ENCODE measurements around the gene ECHDC1. TPM values are rescaled to one million over a fixed set of nuclear protein-coding genes. Genes with fewer than 3 reads are reported as not detected.

The ECHDC1 gene
- total RNA-seq, 4 donors from 2014 or later: 23.9 to 42.6 (median 38.0) TPM

DNA sequence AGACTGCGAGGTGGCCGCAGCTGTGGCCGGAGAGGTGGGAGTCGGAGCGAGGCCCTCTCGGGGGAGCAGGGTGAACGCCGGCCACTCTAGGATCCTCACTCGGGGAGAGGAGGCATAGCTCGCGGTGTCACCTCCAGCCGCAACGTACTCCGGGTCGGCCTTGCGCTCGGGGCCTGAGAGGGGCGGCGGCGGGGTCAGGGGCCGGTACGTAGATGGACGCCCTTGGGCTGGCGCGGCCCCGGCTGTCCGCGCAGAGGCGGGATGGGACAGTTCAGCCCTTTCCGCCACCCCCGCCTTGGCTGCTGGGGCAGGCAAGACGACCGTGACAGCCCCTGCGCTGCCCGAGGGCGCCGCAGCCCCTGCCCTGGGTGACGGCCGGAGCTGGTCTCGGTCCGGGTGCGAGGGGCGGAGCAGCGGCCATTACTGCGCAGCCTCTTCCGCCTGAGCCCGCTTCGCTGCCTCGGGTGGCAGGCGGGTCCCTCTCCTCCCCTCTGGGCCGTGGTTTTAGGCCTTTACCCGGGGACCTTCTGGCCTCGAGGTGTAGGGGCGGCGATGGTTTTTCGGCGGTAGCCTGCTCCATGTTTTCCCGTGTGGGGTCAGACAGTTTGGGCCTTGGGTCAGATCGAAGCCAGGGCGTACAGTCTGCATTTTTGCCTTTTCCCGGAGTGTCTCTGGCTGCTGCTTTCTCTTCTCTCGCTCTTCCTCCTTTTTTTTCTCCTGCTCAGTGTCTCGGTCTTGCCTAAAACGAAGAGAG is 76.3 kb downstream of the ECHDC1 start:
- 1% methylated on average over 14 of the region's 64 CpGs for WGBS
- Histone ChIP-seq H3K27me3 (no peaks in the 10 kb centered on the region), H3K27ac (peak overlapping the region; percentile 99), H3K4me1 (peaks cover 27% of the 10 kb centered on the region), H3K36me3 (no peaks in the 10 kb centered on the region), H3K9me3 (no peaks in the 10 kb centered on the region), H3K4me3 (peak overlapping the region; percentile 93)
- DNase-seq (ENCODE audit: low spot score in 2 of 2): peak; percentile 75 to 87
- TF ChIP-seq POLR2A (IDR thresholded peaks at IDR 0.05): peak; percentile 68 to 96
- TF ChIP-seq, protein P1, sequence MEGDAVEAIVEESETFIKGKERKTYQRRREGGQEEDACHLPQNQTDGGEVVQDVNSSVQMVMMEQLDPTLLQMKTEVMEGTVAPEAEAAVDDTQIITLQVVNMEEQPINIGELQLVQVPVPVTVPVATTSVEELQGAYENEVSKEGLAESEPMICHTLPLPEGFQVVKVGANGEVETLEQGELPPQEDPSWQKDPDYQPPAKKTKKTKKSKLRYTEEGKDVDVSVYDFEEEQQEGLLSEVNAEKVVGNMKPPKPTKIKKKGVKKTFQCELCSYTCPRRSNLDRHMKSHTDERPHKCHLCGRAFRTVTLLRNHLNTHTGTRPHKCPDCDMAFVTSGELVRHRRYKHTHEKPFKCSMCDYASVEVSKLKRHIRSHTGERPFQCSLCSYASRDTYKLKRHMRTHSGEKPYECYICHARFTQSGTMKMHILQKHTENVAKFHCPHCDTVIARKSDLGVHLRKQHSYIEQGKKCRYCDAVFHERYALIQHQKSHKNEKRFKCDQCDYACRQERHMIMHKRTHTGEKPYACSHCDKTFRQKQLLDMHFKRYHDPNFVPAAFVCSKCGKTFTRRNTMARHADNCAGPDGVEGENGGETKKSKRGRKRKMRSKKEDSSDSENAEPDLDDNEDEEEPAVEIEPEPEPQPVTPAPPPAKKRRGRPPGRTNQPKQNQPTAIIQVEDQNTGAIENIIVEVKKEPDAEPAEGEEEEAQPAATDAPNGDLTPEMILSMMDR (IDR thresholded peaks at IDR 0.05): no peak
- TF ChIP-seq POLR2AphosphoS5 (IDR thresholded peaks at IDR 0.05): peak in 1 of 3 donors; percentile 89
- TF ChIP-seq EP300 (IDR thresholded peaks at IDR 0.05): no peak

DNA sequence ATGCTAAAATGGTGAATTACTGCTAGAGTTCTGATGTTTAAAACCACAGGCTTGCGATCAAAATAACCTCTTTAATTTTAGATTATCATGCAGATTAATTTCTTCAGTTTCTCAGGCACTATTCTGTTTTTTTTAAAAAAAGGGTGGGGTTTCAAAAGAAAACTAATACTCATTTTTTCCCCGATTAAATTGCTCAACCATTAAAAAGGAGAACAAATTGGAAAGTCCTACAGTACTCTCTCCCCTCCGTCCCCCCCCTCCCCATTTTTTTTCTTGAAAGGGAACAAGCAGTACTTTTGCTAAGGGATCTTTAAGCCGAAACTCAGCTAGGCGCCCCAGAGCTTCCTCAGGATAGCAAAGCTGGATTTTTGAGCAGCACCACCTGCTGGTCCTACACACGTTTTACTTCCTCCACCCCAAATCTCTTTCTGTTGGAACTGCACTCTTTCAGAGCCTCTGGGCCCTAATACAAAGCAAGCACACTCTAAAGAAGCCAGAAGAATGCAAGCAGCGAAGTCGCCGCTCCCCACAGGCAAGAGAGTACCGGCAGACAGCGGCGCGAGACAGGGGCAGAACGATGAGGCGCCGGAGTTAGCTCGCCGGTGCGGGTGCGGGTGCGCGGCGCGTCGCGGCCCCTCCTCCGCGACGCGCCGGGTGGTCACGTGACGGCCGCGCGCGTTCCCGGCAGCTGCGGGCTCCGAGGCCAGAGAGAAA is 77.1 kb downstream of the ECHDC1 start, which contains the start of gene RNF146:
Gene RNF146, plus strand, starts transcription at position 687 of the 714 bp plus-strand sequence. CDS start 13,475 bp downstream, outside the sequence.
- Histone ChIP-seq H3K9me3 (no peaks in the 10 kb centered on the region), H3K27me3 (no peaks in the 10 kb centered on the region), H3K4me3 (peak within 1 kb of the TSS; percentile 93), H3K36me3 (no peaks in the 10 kb centered on the region), H3K27ac (peak within 1 kb of the TSS; percentile 99), H3K4me1 (peaks cover 26% of the 10 kb centered on the region)
- peak; percentile 88 for DNase-seq (ENCODE audit: low spot score in 2 of 2)
- WGBS: under 1% methylated on average over 9 of the region's 40 CpGs
- TF ChIP-seq POLR2AphosphoS5 (IDR thresholded peaks at IDR 0.05): peak in 2 of 3 donors; percentile 7 to 10
- no peak for TF ChIP-seq POLR2A (IDR thresholded peaks at IDR 0.05)
- no peak for TF ChIP-seq EP300 (IDR thresholded peaks at IDR 0.05)
- TF ChIP-seq, protein P1 (IDR thresholded peaks at IDR 0.05): peak; percentile 62 to 70

DNA sequence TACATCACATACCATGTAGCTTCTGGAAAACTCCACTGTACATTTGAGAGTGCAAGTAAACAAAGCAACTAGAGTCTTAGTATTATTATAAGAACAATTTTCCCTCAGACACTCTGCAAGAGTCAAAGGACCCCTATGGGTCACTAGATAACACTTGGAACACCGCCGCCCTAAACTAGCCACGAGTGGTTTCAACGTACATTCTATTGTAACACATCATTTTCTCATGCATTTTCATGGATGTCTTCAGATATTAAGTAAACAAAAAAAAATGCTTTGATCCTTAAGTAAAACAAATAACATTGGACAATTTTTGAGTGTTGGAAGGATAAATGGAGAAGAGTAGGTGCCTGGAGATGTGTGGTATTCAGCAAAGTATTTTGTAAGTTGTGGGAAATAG is 79.9 kb downstream of the ECHDC1 start:
- WGBS: 68% methylated on average over 4 of the region's 4 CpGs
- H3K27me3 ChIP-seq: no peaks in the 10 kb centered on the region
- H3K4me1 ChIP-seq: peaks cover 8% of the 10 kb centered on the region
- H3K4me3 ChIP-seq: no peak overlapping the region
- no peak overlapping the region for H3K27ac ChIP-seq
- DNase-seq (ENCODE audit: low spot score in 2 of 2): no peak
- no peak for TF ChIP-seq EP300 (IDR thresholded peaks at IDR 0.05)
- no peak for TF ChIP-seq POLR2AphosphoS5 (IDR thresholded peaks at IDR 0.05)
- no peak for TF ChIP-seq POLR2A (IDR thresholded peaks at IDR 0.05)
- no peaks in the 10 kb centered on the region for H3K9me3 ChIP-seq
- H3K36me3 ChIP-seq: no peaks in the 10 kb centered on the region

DNA sequence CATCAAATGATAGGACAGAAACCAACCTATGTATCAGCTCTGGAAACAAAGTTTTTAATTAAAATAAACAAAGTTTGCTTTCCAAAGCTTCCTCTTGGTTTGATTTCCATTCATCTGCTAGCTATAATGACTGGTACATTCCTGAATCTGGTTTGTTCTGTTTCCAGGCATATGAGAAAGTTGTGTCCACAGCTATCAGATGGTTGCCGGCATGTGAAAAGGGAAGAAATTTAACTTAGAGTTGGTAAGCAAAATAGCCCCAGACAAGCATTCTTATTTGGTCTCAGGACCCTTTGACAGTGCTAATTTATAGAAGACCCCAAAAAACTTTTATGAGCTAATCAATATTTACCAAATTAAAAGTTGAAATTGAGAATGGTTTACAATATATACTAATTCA is 80.5 kb downstream of the ECHDC1 start:
- no peak for DNase-seq (ENCODE audit: low spot score in 2 of 2)
- WGBS: 70% methylated on average over 1 of the region's 1 CpG
- Histone ChIP-seq H3K36me3 (no peaks in the 10 kb centered on the region), H3K27me3 (no peaks in the 10 kb centered on the region), H3K9me3 (no peaks in the 10 kb centered on the region), H3K4me1 (peaks cover 2% of the 10 kb centered on the region), H3K27ac (no peak overlapping the region), H3K4me3 (no peak overlapping the region)
- TF ChIP-seq, protein P1 (IDR thresholded peaks at IDR 0.05): no peak
- TF ChIP-seq POLR2A (IDR thresholded peaks at IDR 0.05) (no peak), EP300 (IDR thresholded peaks at IDR 0.05) (no peak), POLR2AphosphoS5 (IDR thresholded peaks at IDR 0.05) (no peak)

DNA sequence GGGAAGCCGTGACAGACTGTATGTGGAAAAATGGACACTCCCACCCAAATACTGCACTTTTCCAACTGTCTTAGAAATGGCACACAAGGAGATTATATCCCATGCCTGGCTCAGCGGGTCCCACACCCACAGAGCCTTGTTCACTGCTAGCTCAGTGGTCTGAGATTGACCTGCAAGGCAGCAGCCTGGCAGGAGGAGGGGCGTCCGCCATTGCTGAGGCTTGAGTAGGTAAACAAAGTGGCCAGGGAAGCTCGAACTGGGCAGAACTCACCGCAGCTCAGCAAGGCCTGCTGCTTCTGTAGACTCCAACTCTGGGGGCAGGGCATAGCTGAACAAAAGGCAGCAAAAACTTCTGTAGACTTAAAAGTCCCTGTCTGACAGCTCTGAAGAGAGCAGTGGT is 88.1 kb downstream of the ECHDC1 start:
- Histone ChIP-seq H3K27me3 (no peaks in the 10 kb centered on the region), H3K36me3 (no peaks in the 10 kb centered on the region), H3K4me1 (no peaks in the 10 kb centered on the region), H3K27ac (no peak overlapping the region), H3K9me3 (no peaks in the 10 kb centered on the region), H3K4me3 (no peak overlapping the region)
- no peak for TF ChIP-seq POLR2AphosphoS5 (IDR thresholded peaks at IDR 0.05)
- TF ChIP-seq EP300 (IDR thresholded peaks at IDR 0.05): no peak
- no peak for TF ChIP-seq POLR2A (IDR thresholded peaks at IDR 0.05)
- TF ChIP-seq, protein P1 (IDR thresholded peaks at IDR 0.05): no peak
- DNase-seq (ENCODE audit: low spot score in 2 of 2): no peak
- 82% methylated on average over 3 of the region's 6 CpGs for WGBS

All from suprapubic skin (tissue), 4 donors.